GM23338 (cell line): ENCODE results near the gene PUM2.

Experiments used
- CREB1 ChIP-seq: fragments of 250-450 bp; sonication (Bioruptor Pico); IDR thresholded peaks from 2 replicates; pipeline ENCODE4 v1.5.0; 2020; ENCODE audit warnings: low read depth, mild to moderate bottlenecking, moderate library complexity
- EZH2 ChIP-seq: fragments of 200-600 bp; sonication (generic); IDR thresholded peaks from one replicate; pipeline ENCODE4 v1.8.0; 2017; ENCODE audit warnings: antibody characterized with exemption, mild to moderate bottlenecking, low read depth; ENCODE audit not compliant: unreplicated experiment
- EZH2phosphoT487 ChIP-seq: fragments of 200-600 bp; sonication (generic); IDR thresholded peaks from one replicate; pipeline ENCODE4 v1.8.1; 2018; ENCODE audit warnings: antibody characterized with exemption; ENCODE audit not compliant: unreplicated experiment
- JUNB ChIP-seq: IDR thresholded peaks from one replicate; pipeline ENCODE4 v1.6.1; 2016; ENCODE audit warnings: antibody characterized with exemption; ENCODE audit not compliant: unreplicated experiment
- POLR2AphosphoS5 ChIP-seq: IDR thresholded peaks from 2 replicates; pipeline ENCODE4 v1.6.1; 2016; ENCODE audit warnings: antibody characterized with exemption, low read depth
- STAT1 ChIP-seq: IDR thresholded peaks from one replicate; pipeline ENCODE4 v1.6.1; 2016; ENCODE audit warnings: antibody characterized with exemption; ENCODE audit not compliant: unreplicated experiment
- ZNF331 ChIP-seq: fragments of 250-450 bp; sonication (Bioruptor Pico); IDR thresholded peaks from 2 replicates; pipeline ENCODE4 v1.5.0; 2020; ENCODE audit warnings: low read depth, mild to moderate bottlenecking, moderate library complexity
- TF ChIP-seq, protein P1 (sequence below), 2 experiments: fragments of 200-600 bp in 1 of 2; sonication (generic) in 1 of 2; conservative IDR thresholded peaks; 2 replicates each; pipeline versions ENCODE4 v1.5.1 to v1.6.1; 2016 to 2017; ENCODE audit warnings: antibody characterized with exemption in 2 of 2, low read depth in 2 of 2, mild to moderate bottlenecking in 2 of 2, moderate library complexity in 1 of 2
- TF ChIP-seq, protein P2 (sequence below): IDR thresholded peaks from one replicate; pipeline ENCODE4 v1.6.1; 2018; ENCODE audit warnings: antibody characterized with exemption; ENCODE audit not compliant: unreplicated experiment

DNA sequence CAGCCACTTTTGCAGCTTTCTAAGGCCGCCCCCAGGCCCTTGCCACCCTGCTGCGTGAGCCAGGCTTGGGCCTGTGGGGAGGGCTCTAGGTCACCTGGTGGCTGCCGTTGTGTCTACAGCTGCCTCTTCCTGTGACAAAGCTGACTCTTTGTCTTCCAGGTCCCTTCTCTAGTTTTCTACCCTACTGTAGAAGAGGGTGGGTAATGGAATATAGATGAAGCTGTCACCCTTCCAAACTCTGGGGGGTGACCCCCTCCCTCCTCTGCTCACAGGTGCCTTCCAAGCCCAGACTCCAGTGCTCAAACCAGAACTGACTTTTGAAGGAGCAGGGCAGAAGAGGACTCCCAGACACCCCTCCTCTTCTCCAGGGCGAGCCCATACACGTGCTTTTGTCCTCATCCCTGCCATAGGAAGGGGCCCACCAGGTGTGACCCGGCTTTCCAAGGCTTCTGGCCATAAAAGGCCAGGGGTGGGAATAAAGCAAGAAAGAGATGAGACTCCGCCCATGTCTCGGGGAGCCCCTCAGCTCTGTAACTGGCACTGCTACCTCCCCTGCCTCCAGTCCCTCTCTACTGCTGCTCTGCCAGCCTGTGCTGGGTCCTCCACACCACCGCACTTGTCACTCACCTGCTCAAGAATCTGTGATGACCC, 107.8 kb downstream of the PUM2 start:
- TF ChIP-seq, protein P1, sequence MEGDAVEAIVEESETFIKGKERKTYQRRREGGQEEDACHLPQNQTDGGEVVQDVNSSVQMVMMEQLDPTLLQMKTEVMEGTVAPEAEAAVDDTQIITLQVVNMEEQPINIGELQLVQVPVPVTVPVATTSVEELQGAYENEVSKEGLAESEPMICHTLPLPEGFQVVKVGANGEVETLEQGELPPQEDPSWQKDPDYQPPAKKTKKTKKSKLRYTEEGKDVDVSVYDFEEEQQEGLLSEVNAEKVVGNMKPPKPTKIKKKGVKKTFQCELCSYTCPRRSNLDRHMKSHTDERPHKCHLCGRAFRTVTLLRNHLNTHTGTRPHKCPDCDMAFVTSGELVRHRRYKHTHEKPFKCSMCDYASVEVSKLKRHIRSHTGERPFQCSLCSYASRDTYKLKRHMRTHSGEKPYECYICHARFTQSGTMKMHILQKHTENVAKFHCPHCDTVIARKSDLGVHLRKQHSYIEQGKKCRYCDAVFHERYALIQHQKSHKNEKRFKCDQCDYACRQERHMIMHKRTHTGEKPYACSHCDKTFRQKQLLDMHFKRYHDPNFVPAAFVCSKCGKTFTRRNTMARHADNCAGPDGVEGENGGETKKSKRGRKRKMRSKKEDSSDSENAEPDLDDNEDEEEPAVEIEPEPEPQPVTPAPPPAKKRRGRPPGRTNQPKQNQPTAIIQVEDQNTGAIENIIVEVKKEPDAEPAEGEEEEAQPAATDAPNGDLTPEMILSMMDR (conservative IDR thresholded peaks at IDR 0.05; ENCODE audit: low read depth in 2 of 2), result 0 out of 4 replicates have a peak, but pooled peaks of 1 of the 2 experiments have one; percentile 18
- TF ChIP-seq JUNB (no peak), ZNF331 (no peak), CREB1 (CRISPR knock-in tag) (no peak), EZH2phosphoT487 (no peak), EZH2 (no peak), POLR2AphosphoS5 (no peak), STAT1 (no peak)
- TF ChIP-seq, protein P2, sequence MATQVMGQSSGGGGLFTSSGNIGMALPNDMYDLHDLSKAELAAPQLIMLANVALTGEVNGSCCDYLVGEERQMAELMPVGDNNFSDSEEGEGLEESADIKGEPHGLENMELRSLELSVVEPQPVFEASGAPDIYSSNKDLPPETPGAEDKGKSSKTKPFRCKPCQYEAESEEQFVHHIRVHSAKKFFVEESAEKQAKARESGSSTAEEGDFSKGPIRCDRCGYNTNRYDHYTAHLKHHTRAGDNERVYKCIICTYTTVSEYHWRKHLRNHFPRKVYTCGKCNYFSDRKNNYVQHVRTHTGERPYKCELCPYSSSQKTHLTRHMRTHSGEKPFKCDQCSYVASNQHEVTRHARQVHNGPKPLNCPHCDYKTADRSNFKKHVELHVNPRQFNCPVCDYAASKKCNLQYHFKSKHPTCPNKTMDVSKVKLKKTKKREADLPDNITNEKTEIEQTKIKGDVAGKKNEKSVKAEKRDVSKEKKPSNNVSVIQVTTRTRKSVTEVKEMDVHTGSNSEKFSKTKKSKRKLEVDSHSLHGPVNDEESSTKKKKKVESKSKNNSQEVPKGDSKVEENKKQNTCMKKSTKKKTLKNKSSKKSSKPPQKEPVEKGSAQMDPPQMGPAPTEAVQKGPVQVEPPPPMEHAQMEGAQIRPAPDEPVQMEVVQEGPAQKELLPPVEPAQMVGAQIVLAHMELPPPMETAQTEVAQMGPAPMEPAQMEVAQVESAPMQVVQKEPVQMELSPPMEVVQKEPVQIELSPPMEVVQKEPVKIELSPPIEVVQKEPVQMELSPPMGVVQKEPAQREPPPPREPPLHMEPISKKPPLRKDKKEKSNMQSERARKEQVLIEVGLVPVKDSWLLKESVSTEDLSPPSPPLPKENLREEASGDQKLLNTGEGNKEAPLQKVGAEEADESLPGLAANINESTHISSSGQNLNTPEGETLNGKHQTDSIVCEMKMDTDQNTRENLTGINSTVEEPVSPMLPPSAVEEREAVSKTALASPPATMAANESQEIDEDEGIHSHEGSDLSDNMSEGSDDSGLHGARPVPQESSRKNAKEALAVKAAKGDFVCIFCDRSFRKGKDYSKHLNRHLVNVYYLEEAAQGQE, result no peak
